Panc1 (cell line): ENCODE results near the gene CPN1. TPM values are rescaled to one million over a fixed set of nuclear protein-coding genes. Genes with fewer than 3 reads are reported as not detected.
A peak's percentile ranks its signal among the peaks of the same experiment; 100 is the strongest.

ENCODE experiments used
- ATAC-seq: fragments of 200-7000 bp; cut with Tn5 transposase; 2 replicates; pipeline ENCODE4 v1.9.1; 2020; ENCODE audit warnings: mild to moderate bottlenecking, moderate library complexity
- BruUV-seq: library from RNA; stranded (reverse); fragments of 400-500 nt; replicated peaks from 2 replicates; lab custom pipeline; 2021; lab: Mats Ljungman, UMichigan
- CTCF ChIA-PET: fragments of 300-600 bp; sonication (Branson Sonifier 250); formaldehyde crosslinking; loops from one replicate; lab custom pipeline; 2022; ENCODE audit warnings: antibody characterized with exemption; lab: Charles Lee
- POLR2A ChIA-PET: fragments of 300-600 bp; sonication (Branson Sonifier 250); formaldehyde crosslinking; loops from one replicate; lab custom pipeline; 2022; ENCODE audit warnings: antibody characterized with exemption; lab: Charles Lee
- DNase-seq: peaks from one replicate; pipeline ENCODE4 v3.0.0-alpha.2; 2010; ENCODE audit warnings: low read depth, low spot score
- H3K27ac ChIP-seq: 2 replicates; pipeline ENCODE4 v1.5.1; 2011; ENCODE audit warnings: mild to moderate bottlenecking, low read length, inconsistent platforms
- H3K27me3 ChIP-seq: fragments of 200-500 bp; sonication (Bioruptor generic); 2 replicates; pipeline ENCODE4 v1.6.0; 2014; ENCODE audit warnings: low read length, inconsistent platforms; ENCODE audit not compliant: control insufficient read depth, insufficient read depth
- H3K36me3 ChIP-seq: fragments of 200-500 bp; sonication (Bioruptor generic); 2 replicates; pipeline ENCODE4 v1.5.1; 2014; ENCODE audit warnings: inconsistent platforms, mild to moderate bottlenecking, low read length, moderate library complexity; ENCODE audit not compliant: control insufficient read depth, insufficient read depth
- H3K4me1 ChIP-seq: 2 replicates; pipeline ENCODE4 v1.5.1; 2011; ENCODE audit warnings: inconsistent platforms, mild to moderate bottlenecking, low read length, moderate library complexity; ENCODE audit not compliant: control insufficient read depth, insufficient read depth
- H3K4me3 ChIP-seq, 2 experiments: 2 replicates each; pipeline ENCODE4 v1.5.1; 2011 to 2012; ENCODE audit warnings: low read depth in 2 of 2, low read length in 2 of 2, mild to moderate bottlenecking in 2 of 2, inconsistent platforms in 1 of 2, moderate library complexity in 1 of 2
- H3K9me3 ChIP-seq: fragments of 200-500 bp; sonication (Bioruptor generic); 2 replicates; pipeline ENCODE4 v1.5.1; 2014; ENCODE audit warnings: low read depth, mild to moderate bottlenecking, inconsistent platforms, low read length, moderate library complexity; ENCODE audit not compliant: control insufficient read depth, insufficient read depth
- CTCF ChIP-seq: fragments of 450-650 bp; IDR thresholded peaks from 2 replicates; pipeline ENCODE4 v1.5.1; 2017; ENCODE audit warnings: mild to moderate bottlenecking
- REST ChIP-seq, 2 experiments: IDR thresholded peaks; 2 replicates each; pipeline ENCODE4 v1.6.1; 2011 to 2012; ENCODE audit warnings: low read depth in 2 of 2, control low read depth in 1 of 2, low read length in 1 of 2, mild to moderate bottlenecking in 1 of 2, moderate library complexity in 1 of 2; ENCODE audit not compliant: insufficient read depth in 1 of 2
- SIN3A ChIP-seq: IDR thresholded peaks from 2 replicates; pipeline ENCODE4 v1.6.1; 2012; ENCODE audit warnings: low read depth, mild to moderate bottlenecking, low read length, moderate library complexity, borderline replicate concordance; ENCODE audit not compliant: insufficient read depth
- TCF7L2 ChIP-seq: IDR thresholded peaks from 2 replicates; pipeline ENCODE4 v1.6.1; 2011; ENCODE audit warnings: mild to moderate bottlenecking, low read depth, low read length, inconsistent platforms
- in situ Hi-C: cut with HindIII; loops from 2 replicates; pipeline ENCODE4 v1.10.0; 2016; ENCODE audit warnings: low sequenced_read_pairs, low pct_unique_long_range_greater_than_20kb
- intact Hi-C: fragments of 100-400 bp; cut with micrococcal nuclease; formaldehyde crosslinking; loops from one replicate; pipeline ENCODE4 v1.10.0; 2022; ENCODE audit not compliant: unreplicated experiment
- total RNA-seq: library from RNA; stranded (reverse); gene quantifications from one replicate; pipeline ENCODE4 v1.2.1, GENCODE V29; 2021; ENCODE audit not compliant: unreplicated experiment

CPN1 gene
- total RNA-seq, 1 experiment from 2014 or later: not detected

- Histone ChIP-seq H3K36me3 (no peaks in the 10 kb centered on the region), H3K4me1 (no peaks in the 10 kb centered on the region), H3K27me3 (no peaks in the 10 kb centered on the region), H3K4me3 (no peak overlapping the region), H3K9me3 (0 out of 2 replicates have a peak, but pooled peaks cover 3% of the 10 kb centered on the region), H3K27ac (no peak overlapping the region)
- TF ChIP-seq TCF7L2 (no peak), REST (IDR thresholded peaks at IDR 0.05; ENCODE audit: insufficient read depth in 1 of 2, low read depth in 2 of 2, low read length in 1 of 2) (no peak), CTCF (peak; percentile 1; the same call in 1 of the 2 replicates)
- ATAC-seq: no peak
- CTCF ChIA-PET: no interaction called here
- in situ Hi-C loops (no loop called here), intact Hi-C loops (loop anchor here (10.0 kb wide), 1 partner anchor 247 kb away; no protein-coding TSS in a partner anchor)
- DNase-seq: no peak
- POLR2A ChIA-PET: no interaction called here
- BruUV-seq: no TSS peak
Observed at GRCh38 chr10:100101192-100102076, 19.8 kb upstream of the CPN1 start.

GRCh38 chr10:100100651-100101184 lies 19.0 kb upstream of the CPN1 start:
- in situ Hi-C loops: no loop called here
- Histone ChIP-seq H3K4me3 (no peak overlapping the region), H3K27me3 (no peaks in the 10 kb centered on the region), H3K36me3 (no peaks in the 10 kb centered on the region), H3K4me1 (no peaks in the 10 kb centered on the region), H3K9me3 (0 out of 2 replicates have a peak, but pooled peaks cover 3% of the 10 kb centered on the region), H3K27ac (no peak overlapping the region)
- peak; percentile 81 for ATAC-seq
- POLR2A ChIA-PET: no interaction called here
- intact Hi-C loops: loop anchor here (10.0 kb wide), 1 partner anchor 246 kb away; no protein-coding TSS in a partner anchor
- no TSS peak for BruUV-seq
- CTCF ChIA-PET: no interaction called here
- peak; percentile 50 for DNase-seq
- peak; percentile 76 for TF ChIP-seq CTCF
- no peak for TF ChIP-seq SIN3A
